HG02885 (cell line): ENCODE results near the gene IRAK2.
"Not testable (repeated sequence)": the region's sequence is repeated elsewhere in the genome, so short reads cannot be mapped to it uniquely, and the experiment has no call there.

Experiments
- ATAC-seq: cut with Tn5 transposase; IDR thresholded peaks from one replicate; pipeline ENCODE4 v1.9.1; 2021; ENCODE audit warnings: mild to moderate bottlenecking; ENCODE audit not compliant: unreplicated experiment, poor library complexity

IRAK2 gene

GRCh38 chr3:10164546-10165393 is at the start of gene IRAK2:
IRAK2 (plus strand) TSS chr3:10164919; CDS start chr3:10164955, 36 bp downstream.
- ATAC-seq, result peak; percentile 85

- ATAC-seq, result peak; percentile 94
Observed at GRCh38 chr3:10115326-10116137, 49.2 kb upstream of the IRAK2 start, which contains the start of gene BRK1. BRK1 (plus strand) TSS chr3:10115675; CDS start chr3:10115702, 27 bp downstream.

GRCh38 chr3:10116138-10116460 is 48.6 kb upstream of the IRAK2 start:
- no peak for ATAC-seq

GRCh38 chr3:10116928-10117327 is 47.8 kb upstream of the IRAK2 start:
- no peak for ATAC-seq

- no peak for ATAC-seq
Observed at GRCh38 chr3:10119376-10119775, 45.3 kb upstream of the IRAK2 start.

GRCh38 chr3:10121064-10121463 is 43.7 kb upstream of the IRAK2 start:
- no peak for ATAC-seq

- no peak for ATAC-seq
Observed at GRCh38 chr3:10122724-10123123, 42.0 kb upstream of the IRAK2 start.

- ATAC-seq, result not testable (repeated sequence)
Observed at GRCh38 chr3:10135872-10136271, 28.8 kb upstream of the IRAK2 start.

GRCh38 chr3:10136426-10137005 is 28.2 kb upstream of the IRAK2 start:
- ATAC-seq, result no peak

GRCh38 chr3:10137178-10137577 is 27.5 kb upstream of the IRAK2 start:
- ATAC-seq, result no peak

GRCh38 chr3:10140996-10141546 is 23.6 kb upstream of the IRAK2 start:
- no peak for ATAC-seq

GRCh38 chr3:10142707-10143560 is 21.8 kb upstream of the IRAK2 start:
- no peak for ATAC-seq

- ATAC-seq, result no peak
Observed at GRCh38 chr3:10145685-10146084, 19.0 kb upstream of the IRAK2 start.

- ATAC-seq, result no peak
Observed at GRCh38 chr3:10149226-10149625, 15.5 kb upstream of the IRAK2 start.

- ATAC-seq, result no peak
Observed at GRCh38 chr3:10150987-10151386, 13.7 kb upstream of the IRAK2 start.

- ATAC-seq, result no peak
Observed at GRCh38 chr3:10154335-10155122, 10.2 kb upstream of the IRAK2 start.

- no peak for ATAC-seq
Observed at GRCh38 chr3:10155123-10155472, 9.6 kb upstream of the IRAK2 start.

GRCh38 chr3:10155658-10156057 is 9.1 kb upstream of the IRAK2 start:
- no peak for ATAC-seq

GRCh38 chr3:10157031-10157430 is 7.7 kb upstream of the IRAK2 start:
- no peak for ATAC-seq
